ENCODE data around the gene DHFR.

Gene DHFR

GRCh38 chr5:80631278-80632259 lies 23.2 kb downstream of the DHFR start:
- H3K4me3 ChIP-seq = no peak overlapping the region
- H3K27me3 ChIP-seq = no peaks in the 10 kb centered on the region
- no peak overlapping the region for H3K9ac ChIP-seq
- TF ChIP-seq Cebpa-rat (IDR thresholded peaks at IDR 0.05) = no peak
- H4K20me1 ChIP-seq = no peaks in the 10 kb centered on the region
- peaks cover 62% of the 10 kb centered on the region for H3K36me3 ChIP-seq
- no peak overlapping the region for H3K27ac ChIP-seq
- H3K4me1 ChIP-seq = no peaks in the 10 kb centered on the region
- no peak overlapping the region for H3K4me2 ChIP-seq
- H3K9me3 ChIP-seq = no peaks in the 10 kb centered on the region

DNA sequence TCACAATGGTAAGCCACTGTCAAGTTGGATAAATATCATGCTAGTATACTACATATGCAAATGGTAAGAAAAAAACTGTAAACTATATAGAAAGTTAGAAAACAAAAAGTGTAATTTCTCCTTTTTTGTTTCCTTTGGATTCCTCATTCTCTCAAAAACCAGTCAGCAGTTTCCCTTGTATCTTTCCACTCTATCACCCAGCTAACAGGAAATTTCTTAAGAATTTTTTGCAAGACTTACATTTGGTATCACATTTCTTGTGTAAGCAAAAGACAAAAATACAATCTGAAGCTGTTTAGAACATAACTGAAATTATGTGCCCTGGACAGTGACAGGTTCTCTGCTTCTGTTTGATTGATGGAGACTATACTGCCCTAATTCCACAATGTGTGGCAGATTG lies 25.5 kb downstream of the DHFR start:
- Histone ChIP-seq H3K27ac (no peak overlapping the region), H3K9me3 (no peaks in the 10 kb centered on the region), H3K4me1 (no peaks in the 10 kb centered on the region), H3K4me3 (no peak overlapping the region), H4K20me1 (no peaks in the 10 kb centered on the region), H3K9ac (no peak overlapping the region), H3K27me3 (no peaks in the 10 kb centered on the region), H3K36me3 (peaks cover 52% of the 10 kb centered on the region), H3K4me2 (no peak overlapping the region)
- no peak for TF ChIP-seq Cebpa-rat (IDR thresholded peaks at IDR 0.05)

DNA sequence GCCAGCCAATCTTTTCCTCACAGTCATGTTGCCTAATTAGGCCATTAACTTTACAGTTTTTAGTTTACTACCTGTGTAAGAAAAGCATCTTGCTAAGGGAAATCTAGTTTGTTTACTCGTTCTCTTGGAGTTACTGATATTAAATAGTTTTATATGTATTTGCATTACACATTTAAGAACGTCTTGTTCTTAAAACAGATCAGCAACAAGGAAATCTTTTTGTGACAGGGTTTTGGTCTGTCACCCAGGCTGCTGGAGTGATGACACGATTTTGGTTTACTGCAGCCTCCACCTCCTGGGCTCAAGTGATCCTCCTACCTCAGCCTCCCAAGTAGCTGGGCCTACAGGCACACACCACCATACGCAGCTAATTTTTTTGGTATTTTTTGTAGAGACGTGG lies 29.6 kb downstream of the DHFR start:
- no peaks in the 10 kb centered on the region for H4K20me1 ChIP-seq
- no peak overlapping the region for H3K4me3 ChIP-seq
- no peak for TF ChIP-seq Cebpa-rat (IDR thresholded peaks at IDR 0.05)
- H3K9ac ChIP-seq = no peak overlapping the region
- no peaks in the 10 kb centered on the region for H3K27me3 ChIP-seq
- H3K27ac ChIP-seq = no peak overlapping the region
- H3K4me2 ChIP-seq = no peak overlapping the region
- no peaks in the 10 kb centered on the region for H3K4me1 ChIP-seq
- no peaks in the 10 kb centered on the region for H3K9me3 ChIP-seq
- peaks cover 39% of the 10 kb centered on the region for H3K36me3 ChIP-seq

DNA sequence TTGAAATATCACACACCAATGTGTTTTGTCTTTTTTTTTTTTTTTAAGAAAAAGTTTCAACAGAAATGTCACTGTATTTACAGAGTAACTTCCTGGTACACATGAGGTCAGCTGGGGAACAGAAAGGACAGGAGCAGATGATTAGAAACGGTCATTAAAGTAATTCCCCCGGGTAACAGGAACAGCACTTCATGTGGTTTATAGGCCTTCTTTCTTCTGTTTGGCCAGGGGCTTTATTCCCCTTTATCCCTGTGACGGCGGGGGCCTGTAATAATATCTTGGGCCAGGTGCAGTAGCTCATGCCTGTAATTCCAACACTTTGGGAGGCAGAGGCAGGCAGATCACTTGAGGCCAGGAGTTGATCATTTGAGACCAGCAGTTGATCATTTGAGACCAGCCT lies 30.8 kb downstream of the DHFR start:
- peaks cover 28% of the 10 kb centered on the region for H3K36me3 ChIP-seq
- no peak overlapping the region for H3K27ac ChIP-seq
- H3K9ac ChIP-seq = no peak overlapping the region

GRCh38 chr5:80622756-80623155 lies 32.0 kb downstream of the DHFR start:
- Histone ChIP-seq H4K20me1 (no peaks in the 10 kb centered on the region), H3K4me3 (no peak overlapping the region), H3K4me2 (no peak overlapping the region), H3K27ac (no peak overlapping the region), H3K4me1 (no peaks in the 10 kb centered on the region), H3K9ac (no peak overlapping the region), H3K9me3 (no peaks in the 10 kb centered on the region), H3K27me3 (no peaks in the 10 kb centered on the region), H3K36me3 (peaks cover 34% of the 10 kb centered on the region)
- TF ChIP-seq Cebpa-rat (IDR thresholded peaks at IDR 0.05) = no peak

More for the DNA sequence above, 30.8 kb downstream of the DHFR start:
- Histone ChIP-seq H3K4me3 (no peak overlapping the region), H4K20me1 (no peaks in the 10 kb centered on the region), H3K27me3 (no peaks in the 10 kb centered on the region), H3K4me1 (no peaks in the 10 kb centered on the region), H3K9me3 (no peaks in the 10 kb centered on the region), H3K4me2 (no peak overlapping the region)
- no peak for TF ChIP-seq Cebpa-rat (IDR thresholded peaks at IDR 0.05)

DNA sequence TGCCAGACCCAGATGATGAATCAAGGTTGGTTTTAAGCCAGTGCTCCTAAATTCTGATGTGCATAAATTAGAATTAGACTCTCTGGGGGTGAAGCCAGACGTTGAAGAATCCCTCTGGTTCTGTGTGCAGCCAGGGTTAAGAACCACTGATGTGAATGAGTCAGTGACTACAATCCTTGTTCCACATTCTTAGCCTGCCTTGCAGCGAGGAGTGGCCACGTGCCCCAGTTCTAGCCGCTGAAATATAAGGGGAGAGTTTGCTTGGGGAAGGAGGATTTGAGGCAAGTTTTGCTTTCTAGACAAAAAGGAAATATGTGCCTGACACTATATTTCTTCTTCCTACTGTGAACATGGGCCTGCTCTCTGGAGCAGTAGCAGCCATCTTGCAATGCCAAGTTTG lies 34.6 kb downstream of the DHFR start:
- H4K20me1 ChIP-seq = no peaks in the 10 kb centered on the region
- H3K27ac ChIP-seq = no peak overlapping the region
- H3K4me3 ChIP-seq = no peak overlapping the region
- no peak overlapping the region for H3K9ac ChIP-seq
- H3K27me3 ChIP-seq = no peaks in the 10 kb centered on the region
- no peak for TF ChIP-seq Cebpa-rat (IDR thresholded peaks at IDR 0.05)
- no peak overlapping the region for H3K4me2 ChIP-seq
- no peaks in the 10 kb centered on the region for H3K9me3 ChIP-seq
- no peaks in the 10 kb centered on the region for H3K4me1 ChIP-seq
- peaks cover 34% of the 10 kb centered on the region for H3K36me3 ChIP-seq

DNA sequence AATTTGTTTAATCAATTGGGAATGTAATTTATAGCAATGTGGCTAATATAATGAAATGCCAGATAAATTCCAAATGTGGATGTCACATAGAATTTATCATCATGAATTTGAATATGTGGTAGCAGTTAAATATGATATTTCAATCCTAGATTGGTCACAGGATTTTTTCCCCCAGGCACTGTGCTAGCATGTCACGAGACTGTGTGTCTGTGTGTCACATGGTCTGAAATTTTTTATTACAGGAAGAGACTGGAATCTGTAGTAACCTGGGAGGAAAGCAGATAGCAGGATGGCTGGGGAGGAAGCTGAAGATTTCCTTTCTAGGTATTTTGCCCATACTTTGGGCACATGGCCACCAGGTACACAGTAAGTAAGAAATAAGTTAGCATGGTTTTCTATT lies 35.7 kb downstream of the DHFR start:
- no peak overlapping the region for H3K9ac ChIP-seq
- no peaks in the 10 kb centered on the region for H3K9me3 ChIP-seq
- H3K27me3 ChIP-seq = no peaks in the 10 kb centered on the region
- H3K27ac ChIP-seq = no peak overlapping the region
- H4K20me1 ChIP-seq = no peaks in the 10 kb centered on the region
- H3K4me1 ChIP-seq = no peaks in the 10 kb centered on the region
- H3K36me3 ChIP-seq = peaks cover 25% of the 10 kb centered on the region
- H3K4me3 ChIP-seq = no peak overlapping the region
- TF ChIP-seq Cebpa-rat (IDR thresholded peaks at IDR 0.05) = no peak
- no peak overlapping the region for H3K4me2 ChIP-seq

DNA sequence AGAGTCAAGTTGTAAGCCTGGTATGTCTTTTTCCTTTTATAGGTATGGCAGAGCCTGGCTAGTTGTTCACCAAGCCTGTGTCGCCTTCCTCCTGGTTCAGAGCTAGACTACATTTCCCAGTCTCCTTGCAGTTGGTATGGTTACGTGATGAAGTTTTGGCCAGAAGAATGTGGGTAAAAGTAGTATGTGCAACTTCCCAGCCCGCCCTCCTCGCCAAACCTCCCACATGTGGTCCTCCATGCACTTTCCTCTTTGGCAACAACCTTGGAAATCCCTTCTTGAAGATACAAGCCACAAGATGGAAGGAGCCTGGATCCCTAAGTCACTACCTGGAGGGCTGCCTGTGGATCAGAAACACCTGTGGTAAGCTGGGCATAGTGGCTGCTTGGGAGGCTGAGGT lies 36.3 kb downstream of the DHFR start:
- H3K4me3 ChIP-seq = no peak overlapping the region
- H3K4me1 ChIP-seq = no peaks in the 10 kb centered on the region
- peaks cover 24% of the 10 kb centered on the region for H3K36me3 ChIP-seq
- no peak overlapping the region for H3K4me2 ChIP-seq
- H3K9me3 ChIP-seq = no peaks in the 10 kb centered on the region
- H4K20me1 ChIP-seq = no peaks in the 10 kb centered on the region
- H3K27ac ChIP-seq = no peak overlapping the region
- no peaks in the 10 kb centered on the region for H3K27me3 ChIP-seq
- TF ChIP-seq Cebpa-rat (IDR thresholded peaks at IDR 0.05) = no peak
- no peak overlapping the region for H3K9ac ChIP-seq

GRCh38 chr5:80615266-80615914 lies 39.4 kb downstream of the DHFR start:
- Histone ChIP-seq H3K36me3 (peaks cover 9% of the 10 kb centered on the region), H3K4me2 (no peak overlapping the region), H3K27ac (no peak overlapping the region), H3K4me1 (no peaks in the 10 kb centered on the region), H3K27me3 (no peaks in the 10 kb centered on the region), H4K20me1 (no peaks in the 10 kb centered on the region), H3K4me3 (no peak overlapping the region), H3K9ac (no peak overlapping the region), H3K9me3 (no peaks in the 10 kb centered on the region)
- no peak for TF ChIP-seq Cebpa-rat (IDR thresholded peaks at IDR 0.05)

- Histone ChIP-seq H3K4me1 (no peaks in the 10 kb centered on the region), H3K4me3 (no peak overlapping the region), H3K9ac (no peak overlapping the region), H3K36me3 (peaks cover 5% of the 10 kb centered on the region; the same call in 1 of the 2 replicates), H3K9me3 (peaks cover 5% of the 10 kb centered on the region; the same call in 1 of the 2 replicates), H3K4me2 (no peak overlapping the region), H3K27ac (no peak overlapping the region), H3K27me3 (no peaks in the 10 kb centered on the region), H4K20me1 (no peaks in the 10 kb centered on the region)
- no peak for TF ChIP-seq Cebpa-rat (IDR thresholded peaks at IDR 0.05)
These were observed 45.1 kb downstream of the DHFR start for GRCh38 chr5:80609692-80610091.

Data from BLaER1 (cell line).